ENCODE data around the gene KICS2. TPM values are rescaled to one million over a fixed set of nuclear protein-coding genes. Genes with fewer than 3 reads are reported as not detected.

The KICS2 gene
- total RNA-seq, 1 donor from 2014 or later = 3.8 TPM

- DNase-seq (ENCODE audit: low read depth) (no peak), FAIRE-seq (no peak)
- no peaks in the 10 kb centered on the region for H3K4me1 Mint-ChIP-seq (ENCODE audit: low read depth, unreplicated experiment)
- no peak overlapping the region for H3K27ac ChIP-seq (ENCODE audit: low read depth, low read length)
- no peaks in the 10 kb centered on the region for H3K4me1 ChIP-seq (ENCODE audit: insufficient read depth, low read length)
- H3K27me3 ChIP-seq (ENCODE audit: insufficient read depth, low read length) = no peaks in the 10 kb centered on the region
- no peak overlapping the region for H3K4me2 ChIP-seq (ENCODE audit: low read length)
- H4K20me1 ChIP-seq (ENCODE audit: insufficient read depth, low read length) = no peaks in the 10 kb centered on the region
- H3K4me3 Mint-ChIP-seq (ENCODE audit: unreplicated experiment) = no peak overlapping the region
- H3K4me3 ChIP-seq (ENCODE audit: insufficient read depth, low read depth, low read length) = no peak overlapping the region
- H3K9ac ChIP-seq (ENCODE audit: low read length) = no peak overlapping the region
- no peaks in the 10 kb centered on the region for H3K27me3 Mint-ChIP-seq (ENCODE audit: low read depth, unreplicated experiment)
- H3K79me2 ChIP-seq (ENCODE audit: insufficient read depth, low read length) = no peaks in the 10 kb centered on the region
- H3K36me3 ChIP-seq (ENCODE audit: insufficient read depth, low read length) = no peaks in the 10 kb centered on the region
- TF ChIP-seq EZH2 (IDR thresholded peaks at IDR 0.05; ENCODE audit: insufficient read depth, low read length) = no peak
- TF ChIP-seq CTCF (IDR thresholded peaks at IDR 0.05; ENCODE audit: insufficient read depth, low read depth, low read length) = no peak
- no peaks in the 10 kb centered on the region for H3K9me3 Mint-ChIP-seq (ENCODE audit: unreplicated experiment)
- H3K27ac Mint-ChIP-seq (ENCODE audit: unreplicated experiment) = no peak overlapping the region
- H3K36me3 Mint-ChIP-seq (ENCODE audit: low read depth, unreplicated experiment) = no peaks in the 10 kb centered on the region
- H2AFZ ChIP-seq (ENCODE audit: low read depth, low read length) = no peak overlapping the region
- no peaks in the 10 kb centered on the region for H3K9me3 ChIP-seq (ENCODE audit: insufficient read depth, low read depth, low read length)
Measured at GRCh38 chr12:64255249-64255648, 33.2 kb upstream of the KICS2 start.

DNA sequence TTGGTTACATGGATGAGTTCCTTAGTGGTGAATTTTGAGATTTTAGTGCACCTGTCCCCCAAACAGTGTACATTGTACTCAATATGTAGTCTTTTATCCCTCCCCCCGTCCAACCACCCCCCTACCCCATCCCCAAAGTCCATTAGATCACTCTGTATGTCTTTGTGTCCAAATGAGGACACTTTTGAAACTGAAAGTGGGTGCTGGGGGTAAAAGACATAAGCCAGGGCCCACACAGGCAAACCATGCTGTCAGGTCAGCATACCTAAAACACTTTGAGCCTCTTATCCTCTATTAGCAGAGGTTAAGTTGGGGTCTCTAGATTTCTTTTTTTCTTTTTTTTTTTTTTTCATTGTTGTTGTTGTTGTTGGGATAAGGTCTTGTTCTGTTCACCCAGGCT lies 31.3 kb upstream of the KICS2 start:
- no peak overlapping the region for H3K4me2 ChIP-seq (ENCODE audit: low read length)
- no peaks in the 10 kb centered on the region for H3K27me3 ChIP-seq (ENCODE audit: insufficient read depth, low read length)
- no peaks in the 10 kb centered on the region for H3K9me3 ChIP-seq (ENCODE audit: insufficient read depth, low read depth, low read length)
- Mint-ChIP-seq H3K27me3 (ENCODE audit: low read depth, unreplicated experiment) (no peaks in the 10 kb centered on the region), H3K27ac (ENCODE audit: unreplicated experiment) (no peak overlapping the region), H3K36me3 (ENCODE audit: low read depth, unreplicated experiment) (no peaks in the 10 kb centered on the region), H3K4me3 (ENCODE audit: unreplicated experiment) (no peak overlapping the region), H3K4me1 (ENCODE audit: low read depth, unreplicated experiment) (no peaks in the 10 kb centered on the region), H3K9me3 (ENCODE audit: unreplicated experiment) (no peaks in the 10 kb centered on the region)
- no peaks in the 10 kb centered on the region for H3K36me3 ChIP-seq (ENCODE audit: insufficient read depth, low read length)
- no peaks in the 10 kb centered on the region for H3K4me1 ChIP-seq (ENCODE audit: insufficient read depth, low read length)
- no peaks in the 10 kb centered on the region for H3K79me2 ChIP-seq (ENCODE audit: insufficient read depth, low read length)
- H3K27ac ChIP-seq (ENCODE audit: low read depth, low read length) = no peak overlapping the region
- no peak overlapping the region for H3K9ac ChIP-seq (ENCODE audit: low read length)
- no peak for DNase-seq (ENCODE audit: low read depth)
- no peaks in the 10 kb centered on the region for H4K20me1 ChIP-seq (ENCODE audit: insufficient read depth, low read length)
- FAIRE-seq = no peak
- TF ChIP-seq CTCF (IDR thresholded peaks at IDR 0.05; ENCODE audit: insufficient read depth, low read depth, low read length) = no peak
- TF ChIP-seq EZH2 (IDR thresholded peaks at IDR 0.05; ENCODE audit: insufficient read depth, low read length) = no peak
- H3K4me3 ChIP-seq (ENCODE audit: insufficient read depth, low read depth, low read length) = no peak overlapping the region
- no peak overlapping the region for H2AFZ ChIP-seq (ENCODE audit: low read depth, low read length)

GRCh38 chr12:64252681-64253080 lies 30.6 kb upstream of the KICS2 start:
- Histone ChIP-seq H3K79me2 (ENCODE audit: insufficient read depth, low read length) (no peaks in the 10 kb centered on the region), H3K4me2 (ENCODE audit: low read length) (no peak overlapping the region), H3K4me1 (ENCODE audit: insufficient read depth, low read length) (no peaks in the 10 kb centered on the region), H3K27ac (ENCODE audit: low read depth, low read length) (no peak overlapping the region), H3K27me3 (ENCODE audit: insufficient read depth, low read length) (no peaks in the 10 kb centered on the region), H3K9me3 (ENCODE audit: insufficient read depth, low read depth, low read length) (no peaks in the 10 kb centered on the region), H2AFZ (ENCODE audit: low read depth, low read length) (no peak overlapping the region), H3K9ac (ENCODE audit: low read length) (no peak overlapping the region), H3K36me3 (ENCODE audit: insufficient read depth, low read length) (no peaks in the 10 kb centered on the region), H3K4me3 (ENCODE audit: insufficient read depth, low read depth, low read length) (no peak overlapping the region), H4K20me1 (ENCODE audit: insufficient read depth, low read length) (no peaks in the 10 kb centered on the region)
- no peaks in the 10 kb centered on the region for H3K9me3 Mint-ChIP-seq (ENCODE audit: unreplicated experiment)
- H3K27ac Mint-ChIP-seq (ENCODE audit: unreplicated experiment) = no peak overlapping the region
- FAIRE-seq = peak; percentile 58
- no peaks in the 10 kb centered on the region for H3K27me3 Mint-ChIP-seq (ENCODE audit: low read depth, unreplicated experiment)
- DNase-seq (ENCODE audit: low read depth) = no peak
- H3K36me3 Mint-ChIP-seq (ENCODE audit: low read depth, unreplicated experiment) = no peaks in the 10 kb centered on the region
- no peak overlapping the region for H3K4me3 Mint-ChIP-seq (ENCODE audit: unreplicated experiment)
- TF ChIP-seq EZH2 (IDR thresholded peaks at IDR 0.05; ENCODE audit: insufficient read depth, low read length) (no peak), CTCF (IDR thresholded peaks at IDR 0.05; ENCODE audit: insufficient read depth, low read depth, low read length) (no peak)
- no peaks in the 10 kb centered on the region for H3K4me1 Mint-ChIP-seq (ENCODE audit: low read depth, unreplicated experiment)

Measured in astrocyte (in vitro differentiated cells and primary cell).